NCI-H1417 (cell line): ENCODE results near the gene MPL.

Source experiments
- DNase-seq, 3 experiments: peaks; one replicate each; lab custom pipeline; 2025; lab: John Stamatoyannopoulos, UW

Gene MPL

GRCh38 chr1:43325381-43325780 lies 12.2 kb upstream of the MPL start:
- DNase-seq = no peak

GRCh38 chr1:43327549-43328292 lies 9.9 kb upstream of the MPL start:
- no peak for DNase-seq

DNA sequence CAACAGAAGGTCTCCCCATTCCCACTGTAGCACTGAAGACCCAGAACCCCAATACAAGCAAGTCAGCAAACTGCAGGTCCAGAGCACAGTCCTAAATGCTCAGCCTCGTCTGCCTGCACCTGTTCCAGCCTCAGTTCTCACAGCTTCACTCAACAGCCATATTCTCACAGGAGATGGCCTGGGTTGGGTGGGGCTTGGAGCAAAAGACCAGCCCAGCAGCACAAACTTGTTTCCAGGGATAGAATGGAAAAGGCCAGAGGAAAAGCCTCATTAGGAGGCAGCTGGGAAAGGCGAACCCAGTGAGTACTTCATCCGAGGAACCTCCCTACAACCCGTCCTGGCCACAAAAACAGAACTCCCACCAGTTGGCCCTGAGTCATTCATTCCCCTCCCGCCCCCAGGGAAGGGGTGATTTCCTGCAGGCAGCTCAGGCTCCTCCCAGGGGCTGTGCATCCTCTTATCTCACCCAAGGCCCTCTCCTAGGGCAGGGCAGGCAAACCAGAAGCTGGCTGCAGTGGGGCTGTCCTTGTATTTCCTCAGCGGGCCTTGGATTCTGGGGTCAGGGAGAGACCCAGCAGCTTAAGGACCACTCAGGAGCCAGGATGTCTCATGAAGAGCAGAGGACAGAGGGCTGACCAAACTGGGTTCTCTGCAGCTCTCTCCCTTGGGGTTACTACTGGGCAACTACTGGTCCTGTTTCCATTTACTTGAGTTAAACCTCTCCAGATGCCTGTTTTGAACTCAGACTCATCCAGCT lies 7.4 kb upstream of the MPL start:
- DNase-seq = no peak

- no peak for DNase-seq
Observed at GRCh38 chr1:43331688-43332087, 5.9 kb upstream of the MPL start.

GRCh38 chr1:43334453-43335205 lies 3.0 kb upstream of the MPL start:
- no peak for DNase-seq

DNA sequence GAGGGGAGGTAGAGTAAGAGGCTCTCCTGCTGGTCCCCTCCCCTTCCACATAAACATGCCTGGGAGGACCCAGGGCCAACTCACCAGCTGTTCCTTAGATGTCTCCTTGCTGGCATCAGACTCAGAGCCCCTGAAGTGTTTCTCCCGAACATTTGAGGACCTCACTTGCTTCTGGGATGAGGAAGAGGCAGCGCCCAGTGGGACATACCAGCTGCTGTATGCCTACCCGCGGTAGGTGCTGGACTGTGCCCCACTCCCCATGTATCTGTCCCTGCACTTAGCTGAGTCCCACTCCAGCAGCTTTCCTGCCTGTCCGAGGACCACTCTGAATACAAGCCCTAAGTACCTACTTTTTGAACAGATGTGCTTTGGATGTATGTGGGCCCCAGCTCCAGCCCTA lies 383 bp downstream of the MPL start:
- no peak for DNase-seq

DNA sequence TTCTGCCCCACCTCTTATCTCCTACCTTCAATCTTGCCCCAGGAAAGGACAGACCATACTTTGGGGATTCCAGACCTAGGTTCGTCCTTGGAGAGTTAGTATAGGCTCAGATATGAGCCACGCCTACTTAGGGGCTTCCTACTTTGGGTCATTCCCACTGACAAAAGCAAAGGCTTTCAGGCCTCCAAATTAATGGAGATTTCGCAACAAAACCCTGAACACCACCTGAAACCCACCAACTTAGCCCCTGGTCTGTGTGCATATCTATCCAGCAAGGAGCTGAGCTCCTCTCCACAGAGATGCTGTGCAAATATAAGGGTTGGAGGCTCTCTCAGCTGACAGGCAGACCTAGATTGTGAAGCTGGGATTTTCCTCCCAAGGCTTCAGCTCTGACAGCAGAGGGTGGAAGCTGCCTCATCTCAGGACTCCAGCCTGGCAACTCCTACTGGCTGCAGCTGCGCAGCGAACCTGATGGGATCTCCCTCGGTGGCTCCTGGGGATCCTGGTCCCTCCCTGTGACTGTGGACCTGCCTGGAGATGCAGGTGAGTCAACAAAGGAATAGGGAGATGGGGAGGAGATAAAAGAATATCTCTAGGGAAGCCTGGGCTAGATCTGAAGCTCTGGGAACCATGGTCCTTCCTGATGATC lies 2.1 kb downstream of the MPL start:
- DNase-seq = no peak

DNA sequence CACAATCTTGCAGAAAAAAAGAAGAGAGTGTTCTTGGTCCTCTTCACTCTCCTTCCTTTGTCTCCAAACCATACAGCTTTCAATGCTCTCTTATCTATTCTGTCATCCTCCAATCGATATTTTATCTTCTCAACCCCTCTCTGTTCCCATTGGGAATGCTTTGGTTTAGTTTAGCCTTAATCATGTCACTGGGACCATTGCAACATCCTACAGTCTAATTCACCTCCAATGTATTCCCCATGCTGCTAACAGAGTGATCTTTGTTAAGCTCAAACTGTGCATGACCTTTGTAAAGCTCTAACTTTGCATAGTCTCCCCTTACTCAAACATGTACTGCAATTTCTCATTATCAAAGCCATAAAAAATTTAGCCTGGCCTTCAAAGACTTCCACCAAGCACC lies 2.9 kb downstream of the MPL start:
- no peak for DNase-seq

GRCh38 chr1:43344267-43344850 lies 6.7 kb downstream of the MPL start:
- DNase-seq = no peak

DNA sequence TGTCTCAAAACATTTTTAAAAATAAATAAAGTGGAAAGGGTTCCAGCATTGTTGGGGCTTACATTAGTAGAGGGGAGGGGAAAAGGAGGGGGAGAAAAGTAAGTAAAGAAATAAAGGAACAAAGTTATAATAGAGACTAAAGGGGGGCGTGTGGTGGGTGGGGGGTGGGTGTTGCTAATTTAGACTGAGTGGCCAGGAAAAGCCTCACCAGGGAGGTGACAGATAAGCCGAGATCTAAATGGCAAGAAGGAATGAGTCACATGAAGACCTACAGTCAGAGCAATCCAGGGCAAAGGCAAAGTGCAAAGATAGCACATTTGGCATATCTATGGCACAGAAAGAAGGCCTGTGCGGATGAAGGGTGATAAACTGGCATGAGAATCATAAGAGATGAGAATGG lies 7.5 kb downstream of the MPL start:
- DNase-seq = no peak

- DNase-seq = no peak
Observed at GRCh38 chr1:43346636-43347035, 9.0 kb downstream of the MPL start.

GRCh38 chr1:43348343-43348808 lies 10.8 kb downstream of the MPL start:
- DNase-seq = peak; percentile 55 to 92 (median 91)

DNA sequence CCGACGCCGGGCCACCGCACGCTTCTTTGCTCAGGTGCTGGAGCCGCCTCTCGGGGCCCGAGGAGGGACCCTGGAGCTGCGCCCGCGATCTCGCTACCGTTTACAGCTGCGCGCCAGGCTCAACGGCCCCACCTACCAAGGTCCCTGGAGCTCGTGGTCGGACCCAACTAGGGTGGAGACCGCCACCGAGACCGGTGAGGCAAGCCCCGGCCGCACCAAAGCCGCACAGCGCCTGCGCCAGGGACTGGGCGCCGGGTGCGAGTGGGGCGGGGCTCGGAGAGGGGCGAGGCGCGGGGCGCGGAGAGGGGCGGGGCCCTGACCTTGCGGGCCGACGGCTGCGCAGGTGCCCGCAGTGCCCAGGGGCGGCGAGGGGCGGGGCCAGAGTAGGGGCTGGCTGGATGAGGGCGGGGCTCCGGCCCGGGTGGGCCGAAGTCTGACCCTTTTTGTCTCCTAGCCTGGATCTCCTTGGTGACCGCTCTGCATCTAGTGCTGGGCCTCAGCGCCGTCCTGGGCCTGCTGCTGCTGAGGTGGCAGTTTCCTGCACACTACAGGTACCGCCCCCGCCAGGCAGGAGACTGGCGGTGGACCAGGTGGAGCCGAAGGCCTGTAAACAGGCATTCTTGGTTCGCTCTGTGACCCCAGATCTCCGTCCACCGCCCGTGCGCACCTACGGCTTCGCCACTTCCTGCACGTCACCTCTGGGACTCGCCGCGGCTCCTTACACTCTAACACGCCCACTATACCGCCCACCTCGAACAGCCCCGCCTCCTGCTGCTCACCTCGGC lies 11.4 kb downstream of the MPL start:
- peak; percentile 91 to 97 (median 95) for DNase-seq

- DNase-seq = no peak
Observed at GRCh38 chr1:43349594-43350306, 12.1 kb downstream of the MPL start.

GRCh38 chr1:43350976-43351375 lies 13.4 kb downstream of the MPL start:
- no peak for DNase-seq

GRCh38 chr1:43351421-43352350 lies 14.1 kb downstream of the MPL start:
- DNase-seq = no peak

GRCh38 chr1:43352351-43352705 lies 14.7 kb downstream of the MPL start:
- no peak for DNase-seq

DNA sequence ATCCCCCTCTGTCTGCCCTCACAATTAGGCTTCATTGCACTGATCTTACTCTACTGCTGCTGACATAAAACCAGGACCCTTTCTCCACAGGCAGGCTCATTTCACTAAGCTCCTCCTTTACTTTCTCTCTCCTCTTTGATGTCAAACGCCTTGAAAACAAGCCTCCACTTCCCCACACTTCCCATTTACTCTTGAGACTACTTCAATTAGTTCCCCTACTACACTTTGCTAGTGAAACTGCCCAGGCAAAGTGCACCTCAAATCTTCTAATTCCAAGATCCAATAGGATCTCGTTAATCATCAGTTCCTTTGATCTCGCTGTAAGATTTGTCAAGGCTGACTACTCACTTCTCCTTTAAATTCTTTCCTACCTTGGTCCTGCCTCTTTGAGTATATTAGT lies 15.3 kb downstream of the MPL start:
- DNase-seq = no peak

GRCh38 chr1:43354471-43354870 lies 16.9 kb downstream of the MPL start:
- no peak for DNase-seq
